ENCODE data around the gene SRBD1.

The SRBD1 gene

GRCh38 chr2:45568935-45569334, 42.1 kb downstream of the SRBD1 start:
- TF ChIP-seq GATA2 (IDR thresholded peaks at IDR 0.05; ENCODE audit: low read depth, low read length) (no peak), GATA3 (IDR thresholded peaks at IDR 0.05; ENCODE audit: low read depth, low read length) (no peak)

GRCh38 chr2:45567974-45568789, 42.9 kb downstream of the SRBD1 start:
- TF ChIP-seq GATA3 (IDR thresholded peaks at IDR 0.05; ENCODE audit: low read depth, low read length) (no peak), GATA2 (IDR thresholded peaks at IDR 0.05; ENCODE audit: low read depth, low read length) (no peak)

- TF ChIP-seq GATA2 (IDR thresholded peaks at IDR 0.05; ENCODE audit: low read depth, low read length) (no peak), GATA3 (IDR thresholded peaks at IDR 0.05; ENCODE audit: low read depth, low read length) (no peak)
These were observed 43.6 kb downstream of the SRBD1 start for GRCh38 chr2:45567288-45567963.

- TF ChIP-seq GATA2 (IDR thresholded peaks at IDR 0.05; ENCODE audit: low read depth, low read length) = no peak
- TF ChIP-seq GATA3 (IDR thresholded peaks at IDR 0.05; ENCODE audit: low read depth, low read length) = no peak
These were observed 51.6 kb downstream of the SRBD1 start for GRCh38 chr2:45559436-45559835.

GRCh38 chr2:45554742-45555140, 56.3 kb downstream of the SRBD1 start:
- TF ChIP-seq GATA2 (IDR thresholded peaks at IDR 0.05; ENCODE audit: low read depth, low read length) (no peak), GATA3 (IDR thresholded peaks at IDR 0.05; ENCODE audit: low read depth, low read length) (no peak)

GRCh38 chr2:45554073-45554741, 56.9 kb downstream of the SRBD1 start:
- TF ChIP-seq GATA2 (IDR thresholded peaks at IDR 0.05; ENCODE audit: low read depth, low read length) (no peak), GATA3 (IDR thresholded peaks at IDR 0.05; ENCODE audit: low read depth, low read length) (no peak)

GRCh38 chr2:45551862-45552261, 59.2 kb downstream of the SRBD1 start:
- TF ChIP-seq GATA2 (IDR thresholded peaks at IDR 0.05; ENCODE audit: low read depth, low read length) (no peak), GATA3 (IDR thresholded peaks at IDR 0.05; ENCODE audit: low read depth, low read length) (no peak)

- TF ChIP-seq GATA2 (IDR thresholded peaks at IDR 0.05; ENCODE audit: low read depth, low read length) = no peak
These were observed 65.1 kb downstream of the SRBD1 start for GRCh38 chr2:45545943-45546342.

GRCh38 chr2:45543257-45543656, 67.8 kb downstream of the SRBD1 start:
- no peak for TF ChIP-seq GATA3 (IDR thresholded peaks at IDR 0.05; ENCODE audit: low read depth, low read length)
- TF ChIP-seq GATA2 (IDR thresholded peaks at IDR 0.05; ENCODE audit: low read depth, low read length) = no peak

GRCh38 chr2:45542013-45542412, 69.1 kb downstream of the SRBD1 start:
- no peak for TF ChIP-seq GATA2 (IDR thresholded peaks at IDR 0.05; ENCODE audit: low read depth, low read length)
- TF ChIP-seq GATA3 (IDR thresholded peaks at IDR 0.05; ENCODE audit: low read depth, low read length) = no peak

- TF ChIP-seq GATA2 (IDR thresholded peaks at IDR 0.05; ENCODE audit: low read depth, low read length) (no peak), GATA3 (IDR thresholded peaks at IDR 0.05; ENCODE audit: low read depth, low read length) (no peak)
These were observed 69.6 kb downstream of the SRBD1 start for GRCh38 chr2:45541450-45541849.

- TF ChIP-seq GATA3 (IDR thresholded peaks at IDR 0.05; ENCODE audit: low read depth, low read length) (no peak), GATA2 (IDR thresholded peaks at IDR 0.05; ENCODE audit: low read depth, low read length) (no peak)
These were observed 70.1 kb downstream of the SRBD1 start for GRCh38 chr2:45540942-45541341.

GRCh38 chr2:45533771-45534170, 77.3 kb downstream of the SRBD1 start:
- TF ChIP-seq GATA3 (IDR thresholded peaks at IDR 0.05; ENCODE audit: low read depth, low read length) (no peak), GATA2 (IDR thresholded peaks at IDR 0.05; ENCODE audit: low read depth, low read length) (no peak)

GRCh38 chr2:45532181-45532580, 78.9 kb downstream of the SRBD1 start:
- TF ChIP-seq GATA3 (IDR thresholded peaks at IDR 0.05; ENCODE audit: low read depth, low read length) = no peak

GRCh38 chr2:45524016-45524415, 87.1 kb downstream of the SRBD1 start:
- TF ChIP-seq GATA3 (IDR thresholded peaks at IDR 0.05; ENCODE audit: low read depth, low read length) = no peak
- no peak for TF ChIP-seq GATA2 (IDR thresholded peaks at IDR 0.05; ENCODE audit: low read depth, low read length)
